GM23338 (cell line): ENCODE measurements around the gene TTLL6. TPM values are rescaled to one million over a fixed set of nuclear protein-coding genes. Genes with fewer than 3 reads are reported as not detected.

Source experiments
- ATAC-seq: fragments of 200-7000 bp; cut with Tn5 transposase; 3 replicates; pipeline ENCODE4 v1.9.1; 2020
- DNase-seq: peaks from one replicate; pipeline ENCODE4 v3.0.0-alpha.2; 2015; ENCODE audit warnings: low spot score
- H2AFZ ChIP-seq: fragments of 200-600 bp; sonication (generic); 2 replicates; pipeline ENCODE4 v1.8.0; 2016; ENCODE audit warnings: antibody characterized with exemption, mild to moderate bottlenecking, moderate library complexity
- H3F3A ChIP-seq: fragments of 200-600 bp; sonication (generic); replicated peaks from 2 replicates; pipeline ENCODE4 v1.8.0; 2017; ENCODE audit warnings: antibody characterized with exemption, mixed run types, low read depth
- H3K27ac ChIP-seq: fragments of 200-600 bp; sonication (generic); 2 replicates; pipeline ENCODE4 v1.6.1; 2016; ENCODE audit warnings: low read depth
- H3K27me3 ChIP-seq: fragments of 200-600 bp; sonication (generic); 2 replicates; pipeline ENCODE4 v1.8.0; 2016; ENCODE audit warnings: mild to moderate bottlenecking, mixed run types, moderate library complexity; ENCODE audit not compliant: insufficient read depth
- H3K36me3 ChIP-seq: fragments of 200-600 bp; sonication (generic); 2 replicates; pipeline ENCODE4 v1.8.0; 2016; ENCODE audit warnings: mild to moderate bottlenecking; ENCODE audit not compliant: insufficient read depth
- H3K4me1 ChIP-seq: fragments of 200-600 bp; sonication (generic); 2 replicates; pipeline ENCODE4 v1.8.0; 2016; ENCODE audit warnings: mild to moderate bottlenecking, moderate library complexity; ENCODE audit not compliant: insufficient read depth
- H3K4me2 ChIP-seq: fragments of 200-600 bp; sonication (generic); 2 replicates; pipeline ENCODE4 v1.7.1; 2017; ENCODE audit warnings: mixed run types
- H3K4me3 ChIP-seq: fragments of 200-600 bp; sonication (generic); 2 replicates; pipeline ENCODE4 v1.6.1; 2016; ENCODE audit warnings: mixed run types
- H3K79me2 ChIP-seq: fragments of 200-600 bp; sonication (generic); replicated peaks from 2 replicates; pipeline ENCODE4 v1.8.0; 2017; ENCODE audit warnings: mild to moderate bottlenecking; ENCODE audit not compliant: insufficient read depth
- H3K9me2 ChIP-seq: fragments of 200-600 bp; sonication (generic); 2 replicates; pipeline ENCODE4 v1.8.0; 2017; ENCODE audit not compliant: insufficient read depth
- H4K20me1 ChIP-seq: fragments of 200-600 bp; sonication (generic); replicated peaks from 2 replicates; pipeline ENCODE4 v1.8.0; 2017; ENCODE audit warnings: mild to moderate bottlenecking; ENCODE audit not compliant: insufficient read depth
- H3K27ac Mint-ChIP-seq: 2 replicates; pipeline ENCODE4 v1.8.0; 2020; ENCODE audit warnings: inconsistent platforms, mild to moderate bottlenecking, moderate library complexity, mixed read lengths
- H3K27me3 Mint-ChIP-seq: 3 replicates; pipeline ENCODE4 v1.8.0; 2022; ENCODE audit warnings: low read depth, mild to moderate bottlenecking, moderate library complexity, mixed read lengths, inconsistent platforms; ENCODE audit not compliant: insufficient read depth, poor library complexity
- H3K36me3 Mint-ChIP-seq: 3 replicates; pipeline ENCODE4 v1.8.0; 2021; ENCODE audit warnings: low read depth, mild to moderate bottlenecking, inconsistent platforms, moderate library complexity, mixed read lengths
- H3K4me1 Mint-ChIP-seq: 3 replicates; pipeline ENCODE4 v1.8.0; 2020; ENCODE audit warnings: mild to moderate bottlenecking, inconsistent platforms, mixed read lengths
- H3K4me3 Mint-ChIP-seq: 3 replicates; pipeline ENCODE4 v1.8.0; 2021; ENCODE audit warnings: moderate library complexity, mild to moderate bottlenecking, inconsistent platforms, mixed read lengths
- H3K9me3 Mint-ChIP-seq: 3 replicates; pipeline ENCODE4 v1.8.0; 2020; ENCODE audit warnings: moderate library complexity, mild to moderate bottlenecking, inconsistent platforms, mixed read lengths
- EZH2phosphoT487 ChIP-seq: fragments of 200-600 bp; sonication (generic); IDR thresholded peaks from one replicate; pipeline ENCODE4 v1.8.1; 2018; ENCODE audit warnings: antibody characterized with exemption; ENCODE audit not compliant: unreplicated experiment
- POLR2AphosphoS5 ChIP-seq: IDR thresholded peaks from 2 replicates; pipeline ENCODE4 v1.6.1; 2016; ENCODE audit warnings: antibody characterized with exemption, low read depth
- STAT1 ChIP-seq: IDR thresholded peaks from one replicate; pipeline ENCODE4 v1.6.1; 2016; ENCODE audit warnings: antibody characterized with exemption; ENCODE audit not compliant: unreplicated experiment
- ZNF114 ChIP-seq: fragments of 250-450 bp; sonication (Bioruptor Pico); IDR thresholded peaks from 2 replicates; pipeline ENCODE4 v1.5.0; 2020; ENCODE audit warnings: mild to moderate bottlenecking, moderate library complexity
- ZNF331 ChIP-seq: fragments of 250-450 bp; sonication (Bioruptor Pico); IDR thresholded peaks from 2 replicates; pipeline ENCODE4 v1.5.0; 2020; ENCODE audit warnings: low read depth, mild to moderate bottlenecking, moderate library complexity
- polyA plus RNA-seq: library from polyadenylated mRNA; unstranded; fragments of >200 nt; fragmentation: Nextera tagmentation; extraction: Ambion mirVana; gene quantifications from 2 replicates; pipeline ENCODE4 v1.2.1, GENCODE V29; 2016
- total RNA-seq: library from RNA; depleted of rRNA; stranded (reverse); fragments of >200 nt; shearing (Covaris generic); gene quantifications from 2 replicates; pipeline ENCODE4 v1.2.3, GENCODE V29; 2014
- TF ChIP-seq, protein P1 (sequence below), 2 experiments: fragments of 200-600 bp in 1 of 2; sonication (generic) in 1 of 2; conservative IDR thresholded peaks; 2 replicates each; pipeline versions ENCODE4 v1.5.1 to v1.6.1; 2016 to 2017; ENCODE audit warnings: antibody characterized with exemption in 2 of 2, low read depth in 2 of 2, mild to moderate bottlenecking in 2 of 2, moderate library complexity in 1 of 2
- TF ChIP-seq, protein P2 (sequence below): IDR thresholded peaks from 2 replicates; pipeline ENCODE4 v1.6.1; 2016; ENCODE audit warnings: antibody characterized with exemption
- TF ChIP-seq, protein P3 (sequence below): fragments of 250-450 bp; sonication (Bioruptor Pico); IDR thresholded peaks from 2 replicates; pipeline ENCODE4 v1.5.0; 2020; ENCODE audit warnings: mild to moderate bottlenecking, moderate library complexity

Gene TTLL6
- total and polyA plus RNA-seq, 2 experiments from 2014 or later, result 1.9 to 4.7 TPM

DNA sequence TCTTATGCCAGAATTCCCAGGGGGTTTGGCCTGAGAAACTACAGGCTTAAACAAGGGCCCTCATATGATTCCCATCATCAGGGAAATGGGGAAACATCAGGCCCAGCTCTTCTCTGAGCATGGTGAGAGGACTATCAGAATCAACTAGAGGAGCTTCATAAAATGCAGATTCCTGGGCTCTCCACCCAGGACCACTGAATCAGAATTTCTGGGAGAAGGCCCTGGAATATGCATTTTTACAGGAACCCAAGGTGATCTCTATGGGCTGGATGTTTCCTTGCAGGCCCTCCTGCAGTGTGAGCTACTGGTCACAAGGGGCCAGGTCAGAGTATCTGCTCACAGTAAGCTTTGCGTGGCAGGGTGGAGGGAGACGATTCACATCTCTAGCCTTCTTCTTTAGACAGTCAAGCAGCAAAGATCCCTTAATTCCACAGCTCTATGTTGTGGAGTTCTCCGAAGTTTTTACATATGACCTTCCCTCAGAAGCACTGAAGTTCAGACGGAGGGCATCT lies 49.7 kb downstream of the TTLL6 start:
- Mint-ChIP-seq H3K27ac (no peak overlapping the region), H3K9me3 (no peaks in the 10 kb centered on the region), H3K4me3 (no peak overlapping the region), H3K27me3 (no peaks in the 10 kb centered on the region), H3K4me1 (no peaks in the 10 kb centered on the region), H3K36me3 (no peaks in the 10 kb centered on the region)
- DNase-seq (peak; percentile 34), ATAC-seq (peak; percentile 72)
- Histone ChIP-seq H3K27me3 (peaks cover 36% of the 10 kb centered on the region), H3K36me3 (no peaks in the 10 kb centered on the region), H4K20me1 (no peaks in the 10 kb centered on the region; the same call in 1 of the 2 replicates), H3K4me3 (no peak overlapping the region), H3K9me2 (no peaks in the 10 kb centered on the region), H3K4me2 (no peak overlapping the region), H3F3A (no peaks in the 10 kb centered on the region), H3K79me2 (no peaks in the 10 kb centered on the region), H3K4me1 (no peaks in the 10 kb centered on the region), H3K27ac (no peak overlapping the region), H2AFZ (no peak overlapping the region)
- TF ChIP-seq, protein P1, sequence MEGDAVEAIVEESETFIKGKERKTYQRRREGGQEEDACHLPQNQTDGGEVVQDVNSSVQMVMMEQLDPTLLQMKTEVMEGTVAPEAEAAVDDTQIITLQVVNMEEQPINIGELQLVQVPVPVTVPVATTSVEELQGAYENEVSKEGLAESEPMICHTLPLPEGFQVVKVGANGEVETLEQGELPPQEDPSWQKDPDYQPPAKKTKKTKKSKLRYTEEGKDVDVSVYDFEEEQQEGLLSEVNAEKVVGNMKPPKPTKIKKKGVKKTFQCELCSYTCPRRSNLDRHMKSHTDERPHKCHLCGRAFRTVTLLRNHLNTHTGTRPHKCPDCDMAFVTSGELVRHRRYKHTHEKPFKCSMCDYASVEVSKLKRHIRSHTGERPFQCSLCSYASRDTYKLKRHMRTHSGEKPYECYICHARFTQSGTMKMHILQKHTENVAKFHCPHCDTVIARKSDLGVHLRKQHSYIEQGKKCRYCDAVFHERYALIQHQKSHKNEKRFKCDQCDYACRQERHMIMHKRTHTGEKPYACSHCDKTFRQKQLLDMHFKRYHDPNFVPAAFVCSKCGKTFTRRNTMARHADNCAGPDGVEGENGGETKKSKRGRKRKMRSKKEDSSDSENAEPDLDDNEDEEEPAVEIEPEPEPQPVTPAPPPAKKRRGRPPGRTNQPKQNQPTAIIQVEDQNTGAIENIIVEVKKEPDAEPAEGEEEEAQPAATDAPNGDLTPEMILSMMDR (conservative IDR thresholded peaks at IDR 0.05; ENCODE audit: low read depth in 2 of 2), result 0 out of 4 replicates have a peak, but pooled peaks of 1 of the 2 experiments have one; percentile 11
- TF ChIP-seq EZH2phosphoT487, result no peak

DNA sequence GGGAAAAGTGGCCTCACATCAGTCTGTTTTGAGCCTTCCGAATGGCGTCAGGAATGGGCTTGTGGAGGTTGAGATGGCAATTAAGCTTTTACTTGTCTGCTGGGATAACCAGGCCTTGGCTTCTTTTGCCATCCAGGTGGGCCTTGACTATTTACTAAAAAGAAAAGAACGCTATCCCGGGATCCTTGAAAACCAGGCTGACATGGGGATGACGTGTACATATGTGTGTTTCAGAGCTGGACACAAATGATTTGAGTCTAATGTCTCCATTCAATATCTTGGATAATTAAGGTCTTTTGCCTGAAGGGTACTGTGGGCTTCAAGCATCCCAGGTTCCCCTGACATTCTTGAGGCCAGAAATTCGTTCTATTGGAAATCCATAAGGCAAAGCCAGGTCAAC lies 55.9 kb downstream of the TTLL6 start:
- no peak overlapping the region for H3K4me3 Mint-ChIP-seq
- H3K36me3 ChIP-seq, result no peaks in the 10 kb centered on the region
- H3K27ac ChIP-seq, result no peak overlapping the region
- no peaks in the 10 kb centered on the region for H3K9me3 Mint-ChIP-seq
- no peaks in the 10 kb centered on the region for H3F3A ChIP-seq
- H3K4me3 ChIP-seq, result no peak overlapping the region
- H3K9me2 ChIP-seq, result no peaks in the 10 kb centered on the region
- TF ChIP-seq ZNF331 (CRISPR knock-in tag) (no peak), POLR2AphosphoS5 (no peak), EZH2phosphoT487 (no peak), ZNF114 (no peak), STAT1 (no peak)
- TF ChIP-seq, protein P2, sequence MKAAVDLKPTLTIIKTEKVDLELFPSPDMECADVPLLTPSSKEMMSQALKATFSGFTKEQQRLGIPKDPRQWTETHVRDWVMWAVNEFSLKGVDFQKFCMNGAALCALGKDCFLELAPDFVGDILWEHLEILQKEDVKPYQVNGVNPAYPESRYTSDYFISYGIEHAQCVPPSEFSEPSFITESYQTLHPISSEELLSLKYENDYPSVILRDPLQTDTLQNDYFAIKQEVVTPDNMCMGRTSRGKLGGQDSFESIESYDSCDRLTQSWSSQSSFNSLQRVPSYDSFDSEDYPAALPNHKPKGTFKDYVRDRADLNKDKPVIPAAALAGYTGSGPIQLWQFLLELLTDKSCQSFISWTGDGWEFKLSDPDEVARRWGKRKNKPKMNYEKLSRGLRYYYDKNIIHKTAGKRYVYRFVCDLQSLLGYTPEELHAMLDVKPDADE, result no peak
- TF ChIP-seq, protein P3, sequence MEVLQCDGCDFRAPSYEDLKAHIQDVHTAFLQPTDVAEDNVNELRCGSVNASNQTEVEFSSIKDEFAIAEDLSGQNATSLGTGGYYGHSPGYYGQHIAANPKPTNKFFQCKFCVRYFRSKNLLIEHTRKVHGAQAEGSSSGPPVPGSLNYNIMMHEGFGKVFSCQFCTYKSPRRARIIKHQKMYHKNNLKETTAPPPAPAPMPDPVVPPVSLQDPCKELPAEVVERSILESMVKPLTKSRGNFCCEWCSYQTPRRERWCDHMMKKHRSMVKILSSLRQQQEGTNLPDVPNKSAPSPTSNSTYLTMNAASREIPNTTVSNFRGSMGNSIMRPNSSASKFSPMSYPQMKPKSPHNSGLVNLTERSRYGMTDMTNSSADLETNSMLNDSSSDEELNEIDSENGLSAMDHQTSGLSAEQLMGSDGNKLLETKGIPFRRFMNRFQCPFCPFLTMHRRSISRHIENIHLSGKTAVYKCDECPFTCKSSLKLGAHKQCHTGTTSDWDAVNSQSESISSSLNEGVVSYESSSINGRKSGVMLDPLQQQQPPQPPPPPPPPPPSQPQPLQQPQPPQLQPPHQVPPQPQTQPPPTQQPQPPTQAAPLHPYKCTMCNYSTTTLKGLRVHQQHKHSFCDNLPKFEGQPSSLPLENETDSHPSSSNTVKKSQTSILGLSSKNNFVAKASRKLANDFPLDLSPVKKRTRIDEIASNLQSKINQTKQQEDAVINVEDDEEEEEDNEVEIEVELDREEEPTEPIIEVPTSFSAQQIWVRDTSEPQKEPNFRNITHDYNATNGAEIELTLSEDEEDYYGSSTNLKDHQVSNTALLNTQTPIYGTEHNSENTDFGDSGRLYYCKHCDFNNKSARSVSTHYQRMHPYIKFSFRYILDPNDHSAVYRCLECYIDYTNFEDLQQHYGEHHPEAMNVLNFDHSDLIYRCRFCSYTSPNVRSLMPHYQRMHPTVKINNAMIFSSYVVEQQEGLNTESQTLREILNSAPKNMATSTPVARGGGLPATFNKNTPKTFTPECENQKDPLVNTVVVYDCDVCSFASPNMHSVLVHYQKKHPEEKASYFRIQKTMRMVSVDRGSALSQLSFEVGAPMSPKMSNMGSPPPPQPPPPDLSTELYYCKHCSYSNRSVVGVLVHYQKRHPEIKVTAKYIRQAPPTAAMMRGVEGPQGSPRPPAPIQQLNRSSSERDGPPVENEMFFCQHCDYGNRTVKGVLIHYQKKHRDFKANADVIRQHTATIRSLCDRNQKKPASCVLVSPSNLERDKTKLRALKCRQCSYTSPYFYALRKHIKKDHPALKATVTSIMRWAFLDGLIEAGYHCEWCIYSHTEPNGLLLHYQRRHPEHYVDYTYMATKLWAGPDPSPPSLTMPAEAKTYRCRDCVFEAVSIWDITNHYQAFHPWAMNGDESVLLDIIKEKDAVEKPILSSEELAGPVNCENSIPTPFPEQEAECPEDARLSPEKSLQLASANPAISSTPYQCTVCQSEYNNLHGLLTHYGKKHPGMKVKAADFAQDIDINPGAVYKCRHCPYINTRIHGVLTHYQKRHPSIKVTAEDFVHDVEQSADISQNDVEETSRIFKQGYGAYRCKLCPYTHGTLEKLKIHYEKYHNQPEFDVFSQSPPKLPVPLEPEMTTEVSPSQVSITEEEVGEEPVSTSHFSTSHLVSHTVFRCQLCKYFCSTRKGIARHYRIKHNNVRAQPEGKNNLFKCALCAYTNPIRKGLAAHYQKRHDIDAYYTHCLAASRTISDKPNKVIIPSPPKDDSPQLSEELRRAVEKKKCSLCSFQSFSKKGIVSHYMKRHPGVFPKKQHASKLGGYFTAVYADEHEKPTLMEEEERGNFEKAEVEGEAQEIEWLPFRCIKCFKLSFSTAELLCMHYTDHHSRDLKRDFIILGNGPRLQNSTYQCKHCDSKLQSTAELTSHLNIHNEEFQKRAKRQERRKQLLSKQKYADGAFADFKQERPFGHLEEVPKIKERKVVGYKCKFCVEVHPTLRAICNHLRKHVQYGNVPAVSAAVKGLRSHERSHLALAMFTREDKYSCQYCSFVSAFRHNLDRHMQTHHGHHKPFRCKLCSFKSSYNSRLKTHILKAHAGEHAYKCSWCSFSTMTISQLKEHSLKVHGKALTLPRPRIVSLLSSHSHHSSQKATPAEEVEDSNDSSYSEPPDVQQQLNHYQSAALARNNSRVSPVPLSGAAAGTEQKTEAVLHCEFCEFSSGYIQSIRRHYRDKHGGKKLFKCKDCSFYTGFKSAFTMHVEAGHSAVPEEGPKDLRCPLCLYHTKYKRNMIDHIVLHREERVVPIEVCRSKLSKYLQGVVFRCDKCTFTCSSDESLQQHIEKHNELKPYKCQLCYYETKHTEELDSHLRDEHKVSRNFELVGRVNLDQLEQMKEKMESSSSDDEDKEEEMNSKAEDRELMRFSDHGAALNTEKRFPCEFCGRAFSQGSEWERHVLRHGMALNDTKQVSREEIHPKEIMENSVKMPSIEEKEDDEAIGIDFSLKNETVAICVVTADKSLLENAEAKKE, result no peak
- peaks cover 42% of the 10 kb centered on the region for H3K27me3 Mint-ChIP-seq
- H4K20me1 ChIP-seq, result peaks cover 3% of the 10 kb centered on the region; the same call in 1 of the 2 replicates
- H3K4me1 ChIP-seq, result no peaks in the 10 kb centered on the region
- ATAC-seq (no peak), DNase-seq (no peak)
- H3K27ac Mint-ChIP-seq, result no peak overlapping the region
- no peak overlapping the region for H2AFZ ChIP-seq
- no peaks in the 10 kb centered on the region for H3K79me2 ChIP-seq
- no peaks in the 10 kb centered on the region for H3K36me3 Mint-ChIP-seq
- no peaks in the 10 kb centered on the region; the same call in 2 of the 3 replicates for H3K4me1 Mint-ChIP-seq
- peaks cover 94% of the 10 kb centered on the region for H3K27me3 ChIP-seq
- no peak overlapping the region for H3K4me2 ChIP-seq
